ENCODE data around the gene CDC42EP2.

GRCh38 chr11:65317025-65317786 is 2.5 kb downstream of the CDC42EP2 start:
- TF ChIP-seq POLR2AphosphoS5 (IDR thresholded peaks at IDR 0.05) (peak; percentile 6 to 40 (median 13)), POLR2A (IDR thresholded peaks at IDR 0.05) (no peak)
